Lower lobe of right lung (tissue), 2 donors: ENCODE results near the gene DIS3L2. TPM values are rescaled to one million over a fixed set of nuclear protein-coding genes. Genes with fewer than 3 reads are reported as not detected.

Experiments
- ATAC-seq, 2 donors: fragments of 200-7000 bp; cut with Tn5 transposase; one replicate each; pipeline ENCODE4 v1.9.1; 2020 to 2022; ENCODE audit warnings: mild to moderate bottlenecking in 2 of 2, moderate library complexity in 2 of 2
- DNase-seq: peaks from one replicate; pipeline ENCODE4 v3.0.0-alpha.2; 2020
- H3K27ac ChIP-seq: fragments of 200-600 bp; one replicate; pipeline ENCODE4 v1.8.0; 2022
- H3K27me3 ChIP-seq: fragments of 200-600 bp; one replicate; pipeline ENCODE4 v1.8.0; 2022; ENCODE audit warnings: low read depth
- H3K36me3 ChIP-seq: fragments of 200-600 bp; one replicate; pipeline ENCODE4 v1.8.0; 2022; ENCODE audit warnings: mild to moderate bottlenecking
- H3K4me1 ChIP-seq: fragments of 200-600 bp; one replicate; pipeline ENCODE4 v1.8.0; 2022
- H3K4me3 ChIP-seq: fragments of 200-600 bp; one replicate; pipeline ENCODE4 v1.8.0; 2022; ENCODE audit warnings: mild to moderate bottlenecking
- H3K9me3 ChIP-seq: fragments of 200-600 bp; one replicate; pipeline ENCODE4 v1.8.0; 2022
- CTCF ChIP-seq: fragments of 200-600 bp; IDR thresholded peaks from one replicate; pipeline ENCODE4 v1.8.0; 2022; ENCODE audit warnings: antibody characterized with exemption, mild to moderate bottlenecking
- intact Hi-C: fragments of 100-400 bp; cut with DNase I; formaldehyde crosslinking; loops from one replicate; pipeline ENCODE4 v1.11.0; 2022
- total RNA-seq: library from RNA; stranded (reverse); fragmentation: NEBNext Ultra II Directional; extraction: Animal tissue kit (Norgen Biotek cat#: 25700); gene quantifications from one replicate; pipeline ENCODE4 v1.2.1, GENCODE V29; 2021
- donor health status: DM: no; HTN: yes; CAD: no; lungs with severe emphysema.

Gene DIS3L2
- total RNA-seq, 1 donor from 2014 or later = 34.4 TPM

GRCh38 chr2:231926761-231927565, 34.5 kb upstream of the DIS3L2 start:
- TF ChIP-seq CTCF = no peak
- peak; percentile 42 for DNase-seq
- H3K4me1 ChIP-seq = peaks cover 25% of the 10 kb centered on the region
- H3K9me3 ChIP-seq = no peaks in the 10 kb centered on the region
- no peak overlapping the region for H3K27ac ChIP-seq
- intact Hi-C loops = loop anchor here (10.0 kb wide), 1 partner anchor 218 kb away; no protein-coding TSS in a partner anchor
- H3K4me3 ChIP-seq = peak overlapping the region; percentile 50
- H3K27me3 ChIP-seq = peaks cover 74% of the 10 kb centered on the region
- no peaks in the 10 kb centered on the region for H3K36me3 ChIP-seq
- no peak for ATAC-seq

GRCh38 chr2:231927566-231927890, 34.0 kb upstream of the DIS3L2 start:
- H3K36me3 ChIP-seq = no peaks in the 10 kb centered on the region
- no peaks in the 10 kb centered on the region for H3K9me3 ChIP-seq
- H3K27ac ChIP-seq = no peak overlapping the region
- no peak for DNase-seq
- peaks cover 25% of the 10 kb centered on the region for H3K4me1 ChIP-seq
- no peak overlapping the region for H3K4me3 ChIP-seq
- ATAC-seq = no peak
- H3K27me3 ChIP-seq = peaks cover 72% of the 10 kb centered on the region
- intact Hi-C loops = loop anchor here (10.0 kb wide), 1 partner anchor 217 kb away; no protein-coding TSS in a partner anchor
- no peak for TF ChIP-seq CTCF

GRCh38 chr2:231928481-231928880, 33.0 kb upstream of the DIS3L2 start:
- ATAC-seq (no peak), DNase-seq (no peak)
- intact Hi-C loops = loop anchor here (10.0 kb wide), 1 partner anchor 216 kb away; no protein-coding TSS in a partner anchor
- Histone ChIP-seq H3K4me3 (no peak overlapping the region), H3K27ac (no peak overlapping the region), H3K9me3 (no peaks in the 10 kb centered on the region), H3K36me3 (no peaks in the 10 kb centered on the region), H3K4me1 (peaks cover 25% of the 10 kb centered on the region), H3K27me3 (peaks cover 64% of the 10 kb centered on the region)
- no peak for TF ChIP-seq CTCF

GRCh38 chr2:231928901-231929725, 32.4 kb upstream of the DIS3L2 start:
- Histone ChIP-seq H3K36me3 (no peaks in the 10 kb centered on the region), H3K27me3 (peaks cover 57% of the 10 kb centered on the region), H3K4me1 (peaks cover 25% of the 10 kb centered on the region), H3K27ac (no peak overlapping the region), H3K9me3 (no peaks in the 10 kb centered on the region), H3K4me3 (no peak overlapping the region)
- ATAC-seq (no peak), DNase-seq (no peak)
- no peak for TF ChIP-seq CTCF
- intact Hi-C loops = loop anchor here (10.0 kb wide), 1 partner anchor 216 kb away; no protein-coding TSS in a partner anchor

- DNase-seq (no peak), ATAC-seq (no peak)
- intact Hi-C loops = loop anchor here (10.0 kb wide), 1 partner anchor 215 kb away; no protein-coding TSS in a partner anchor
- H3K27ac ChIP-seq = no peak overlapping the region
- peaks cover 48% of the 10 kb centered on the region for H3K27me3 ChIP-seq
- peaks cover 22% of the 10 kb centered on the region for H3K4me1 ChIP-seq
- no peaks in the 10 kb centered on the region for H3K9me3 ChIP-seq
- H3K36me3 ChIP-seq = no peaks in the 10 kb centered on the region
- TF ChIP-seq CTCF = no peak
- no peak overlapping the region for H3K4me3 ChIP-seq
Measured at GRCh38 chr2:231929961-231930592, 31.4 kb upstream of the DIS3L2 start.
